Gastrocnemius medialis (tissue), 4 donors: Measurements from ENCODE around the gene KCNQ1. TPM values are rescaled to one million over a fixed set of nuclear protein-coding genes. Genes with fewer than 3 reads are reported as not detected.

Source experiments
- ATAC-seq, 2 donors: fragments of 150-250 bp; one replicate each; pipeline ENCODE4 v1.9.1; 2016
- DNase-seq, 2 donors: peaks; one replicate each; pipeline ENCODE4 v3.0.0-alpha.2; 2019
- H3K27ac ChIP-seq, 4 donors: fragments of 200-600 bp; sonication (generic); 1 replicate in 1 of 4; 2 replicates in 3 of 4; pipeline ENCODE4 v1.5.1; 2016 to 2018; ENCODE audit warnings: mild to moderate bottlenecking in 2 of 4, moderate library complexity in 1 of 4
- H3K27me3 ChIP-seq, 3 donors: fragments of 200-600 bp; sonication (generic) in 2 of 3; 1 replicate in 1 of 3; 2 replicates in 2 of 3; pipeline versions ENCODE4 v1.5.1 to v1.6.0; 2016 to 2019; ENCODE audit warnings: mild to moderate bottlenecking in 1 of 3, moderate library complexity in 1 of 3
- H3K36me3 ChIP-seq, 2 donors: fragments of 200-600 bp; sonication (generic) in 1 of 2; one replicate each; pipeline ENCODE4 v1.5.1; 2017 to 2018
- H3K4me1 ChIP-seq, 2 donors: fragments of 200-600 bp; sonication (generic) in 1 of 2; one replicate each; pipeline ENCODE4 v1.5.1; 2016 to 2017; ENCODE audit warnings: mild to moderate bottlenecking in 2 of 2
- H3K4me3 ChIP-seq, 4 donors: fragments of 200-600 bp; sonication (generic) in 3 of 4; 1 replicate in 1 of 4; 2 replicates in 3 of 4; pipeline ENCODE4 v1.5.1; 2016 to 2019; ENCODE audit warnings: mild to moderate bottlenecking in 2 of 4
- H3K9me3 ChIP-seq, 3 donors: fragments of 200-600 bp; sonication (generic) in 2 of 3; 1 replicate in 1 of 3; 2 replicates in 2 of 3; pipeline ENCODE4 v1.5.1; 2016 to 2019
- CTCF ChIP-seq, 5 experiments: fragments of 450-650 bp in 3 of 5; fragments of 200-600 bp in 2 of 5; sonication (generic) in 2 of 5; IDR thresholded peaks in 4 of 5; conservative IDR thresholded peaks in 1 of 5; 1 replicate in 4 of 5; 2 replicates in 1 of 5; pipeline ENCODE4 v1.5.1; 2016 to 2019; ENCODE audit warnings: antibody characterized with exemption in 5 of 5, mild to moderate bottlenecking in 3 of 5, moderate library complexity in 3 of 5
- POLR2A ChIP-seq, 2 donors: fragments of 450-650 bp; IDR thresholded peaks; one replicate each; pipeline ENCODE4 v1.6.1; 2017; ENCODE audit warnings: antibody characterized with exemption in 2 of 2, mild to moderate bottlenecking in 2 of 2, moderate library complexity in 2 of 2
- in situ Hi-C, 4 donors: fragments of 200-750 bp; cut with MboI; loops; one replicate each; pipeline versions ENCODE4 v1.15.0 to v1.8.0; 2017; ENCODE audit warnings: low sequenced_read_pairs in 4 of 4
- intact Hi-C: fragments of 100-400 bp; cut with DNase I; formaldehyde crosslinking; loops from one replicate; pipeline ENCODE4 v1.15.1; 2023; ENCODE audit warnings: low total_unique reads
- total RNA-seq, 4 donors: library from RNA; depleted of rRNA; stranded (reverse); fragments of >200 nt; gene quantifications; one replicate each; pipeline versions ENCODE4 v1.1.0 to v1.2.3, GENCODE V29; 2016

KCNQ1 gene
- total RNA-seq, 4 donors from 2014 or later = 0.15 to 1.00 (median 0.67) TPM

DNA sequence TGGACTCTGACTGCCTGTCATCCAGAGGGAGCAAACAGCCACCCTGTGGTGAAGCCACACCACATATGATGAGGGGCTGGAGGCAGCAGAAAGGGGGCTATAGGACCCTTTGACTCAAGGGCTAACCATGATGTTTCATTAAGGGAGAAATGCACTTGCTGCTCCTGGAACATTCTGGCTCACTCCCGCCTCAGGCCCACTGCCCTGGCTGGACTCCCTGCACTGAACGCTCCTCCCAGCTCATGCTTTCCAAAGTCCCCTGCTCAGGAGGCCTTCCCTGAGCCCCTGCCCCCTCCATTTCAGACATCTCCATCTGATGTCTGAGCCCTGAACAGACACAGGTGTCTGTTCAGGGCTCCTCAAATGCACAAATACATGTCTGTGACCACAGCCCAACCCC, 371.7 kb downstream of the KCNQ1 start:
- Histone ChIP-seq H3K27me3 (no peaks in the 10 kb centered on the region), H3K4me1 (peaks cover 3 to 4% of the 10 kb centered on the region in 2 donors), H3K36me3 (no peaks in the 10 kb centered on the region), H3K27ac (no peak overlapping the region), H3K4me3 (no peak overlapping the region), H3K9me3 (peaks cover 0 to 5% (median 0%) of the 10 kb centered on the region in 3 donors)
- ATAC-seq (no peak), DNase-seq (no peak)
- intact Hi-C loops (no loop called here), in situ Hi-C loops (no loop called here)
- no peak for TF ChIP-seq POLR2A (IDR thresholded peaks at IDR 0.05)
- TF ChIP-seq CTCF (IDR thresholded peaks at IDR 0.05 in 4 of 5, conservative IDR thresholded peaks at IDR 0.05 in 1 of 5) = no peak

GRCh38 chr11:2816941-2817421, 372.2 kb downstream of the KCNQ1 start:
- peaks cover 0 to 5% (median 0%) of the 10 kb centered on the region in 3 donors for H3K9me3 ChIP-seq
- ATAC-seq = no peak
- H3K4me1 ChIP-seq = peaks cover 3 to 4% of the 10 kb centered on the region in 2 donors
- DNase-seq = no peak
- no peak overlapping the region for H3K27ac ChIP-seq
- in situ Hi-C loops = no loop called here
- H3K27me3 ChIP-seq = no peaks in the 10 kb centered on the region
- H3K36me3 ChIP-seq = no peaks in the 10 kb centered on the region
- no peak overlapping the region for H3K4me3 ChIP-seq
- TF ChIP-seq POLR2A (IDR thresholded peaks at IDR 0.05) = no peak
- intact Hi-C loops = no loop called here

GRCh38 chr11:2817431-2817830, 372.6 kb downstream of the KCNQ1 start:
- Histone ChIP-seq H3K27ac (no peak overlapping the region), H3K36me3 (no peaks in the 10 kb centered on the region), H3K9me3 (peaks cover 0 to 5% (median 0%) of the 10 kb centered on the region in 3 donors), H3K4me1 (peaks cover 3 to 4% of the 10 kb centered on the region in 2 donors), H3K27me3 (no peaks in the 10 kb centered on the region), H3K4me3 (no peak overlapping the region)
- in situ Hi-C loops (no loop called here), intact Hi-C loops (no loop called here)
- no peak for ATAC-seq
- TF ChIP-seq CTCF (IDR thresholded peaks at IDR 0.05 in 4 of 5, conservative IDR thresholded peaks at IDR 0.05 in 1 of 5) (no peak), POLR2A (IDR thresholded peaks at IDR 0.05) (no peak)
- no peak for DNase-seq

- no peak overlapping the region for H3K27ac ChIP-seq
- intact Hi-C loops = no loop called here
- H3K4me3 ChIP-seq = no peak overlapping the region
- TF ChIP-seq CTCF (IDR thresholded peaks at IDR 0.05 in 4 of 5, conservative IDR thresholded peaks at IDR 0.05 in 1 of 5) = no peak
- no peak for TF ChIP-seq POLR2A (IDR thresholded peaks at IDR 0.05)
- peaks cover 0 to 5% (median 0%) of the 10 kb centered on the region in 3 donors for H3K9me3 ChIP-seq
- H3K36me3 ChIP-seq = no peaks in the 10 kb centered on the region
- DNase-seq (no peak), ATAC-seq (no peak)
- in situ Hi-C loops = no loop called here
- H3K4me1 ChIP-seq = no peaks in the 10 kb centered on the region
- H3K27me3 ChIP-seq = peaks cover 0 to 3% (median 0%) of the 10 kb centered on the region in 3 donors
Observed at GRCh38 chr11:2818021-2818420, 373.2 kb downstream of the KCNQ1 start.

DNA sequence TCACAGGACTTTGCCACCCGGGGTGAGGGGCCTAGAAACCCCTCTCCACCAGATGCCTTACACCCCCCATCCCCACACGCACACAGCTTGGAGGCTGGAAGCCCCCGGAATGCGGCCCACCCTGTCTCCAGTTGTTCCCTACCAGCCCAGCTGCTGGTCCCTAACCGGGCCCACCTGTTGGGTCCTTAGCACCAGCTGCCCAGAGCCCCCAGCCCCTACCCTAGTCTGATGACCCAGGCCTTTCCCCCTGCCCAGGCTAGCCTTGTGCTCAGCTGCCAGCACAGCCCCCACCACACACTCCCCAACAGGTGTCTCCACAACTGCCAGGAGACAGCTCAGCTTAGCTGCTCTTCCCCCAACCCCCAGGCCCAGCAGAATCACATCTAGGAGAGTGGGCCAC, 373.7 kb downstream of the KCNQ1 start:
- Histone ChIP-seq H3K27me3 (peaks cover 0 to 6% (median 2%) of the 10 kb centered on the region in 3 donors), H3K9me3 (peaks cover 0 to 5% (median 0%) of the 10 kb centered on the region in 3 donors), H3K36me3 (no peaks in the 10 kb centered on the region), H3K4me3 (no peak overlapping the region), H3K4me1 (no peaks in the 10 kb centered on the region), H3K27ac (no peak overlapping the region)
- intact Hi-C loops (no loop called here), in situ Hi-C loops (no loop called here)
- DNase-seq = no peak
- no peak for ATAC-seq
- no peak for TF ChIP-seq CTCF (IDR thresholded peaks at IDR 0.05 in 4 of 5, conservative IDR thresholded peaks at IDR 0.05 in 1 of 5)
- TF ChIP-seq POLR2A (IDR thresholded peaks at IDR 0.05) = no peak
